Neuronal stem cell (in vitro differentiated cells): ENCODE data around the gene APCDD1.

Experiments used
- DNase-seq: peaks from one replicate; pipeline ENCODE4 v3.0.0-alpha.2; 2013; ENCODE audit warnings: low spot score
- H2AFZ ChIP-seq: one replicate; pipeline ENCODE4 v1.6.1; 2013; ENCODE audit warnings: mild to moderate bottlenecking, low read length, inconsistent platforms
- H2AK5ac ChIP-seq: 2 replicates; pipeline ENCODE4 v1.6.1; 2013; ENCODE audit warnings: low read depth, mild to moderate bottlenecking, inconsistent platforms, low read length, moderate library complexity, mixed read lengths
- H2BK120ac ChIP-seq: 2 replicates; pipeline ENCODE4 v1.6.1; 2013; ENCODE audit warnings: low read depth, mild to moderate bottlenecking, inconsistent platforms, low read length, moderate library complexity, mixed read lengths
- H2BK12ac ChIP-seq: one replicate; pipeline ENCODE4 v1.6.1; 2013; ENCODE audit warnings: low read length, inconsistent platforms
- H2BK15ac ChIP-seq: 2 replicates; pipeline ENCODE4 v1.6.1; 2013; ENCODE audit warnings: mild to moderate bottlenecking, low read length, inconsistent platforms, mixed read lengths
- H2BK5ac ChIP-seq: one replicate; pipeline ENCODE4 v1.6.1; 2013; ENCODE audit warnings: inconsistent platforms, mild to moderate bottlenecking, low read length, moderate library complexity
- H3K14ac ChIP-seq: one replicate; pipeline ENCODE4 v1.6.1; 2013; ENCODE audit warnings: low read length, inconsistent platforms
- H3K18ac ChIP-seq: 2 replicates; pipeline ENCODE4 v1.6.1; 2013; ENCODE audit warnings: low read length, inconsistent platforms
- H3K23ac ChIP-seq: 2 replicates; pipeline ENCODE4 v1.6.1; 2013; ENCODE audit warnings: low read depth, mild to moderate bottlenecking, mixed read lengths, low read length, inconsistent platforms; ENCODE audit not compliant: poor library complexity
- H3K27ac ChIP-seq: replicated peaks from 3 replicates; pipeline ENCODE4 v1.5.1; 2013; ENCODE audit warnings: low read length, inconsistent platforms
- H3K27me3 ChIP-seq, 3 experiments: 2 replicates each; pipeline ENCODE4 v1.6.1; 2013; ENCODE audit warnings: low read length in 3 of 3, mild to moderate bottlenecking in 2 of 3, inconsistent platforms in 1 of 3, low read depth in 1 of 3, mixed read lengths in 1 of 3, moderate library complexity in 1 of 3; ENCODE audit not compliant: control insufficient read depth in 3 of 3, insufficient read depth in 3 of 3
- H3K36me3 ChIP-seq, 2 donors: replicated peaks in 1 of 2; 2 replicates each; pipeline ENCODE4 v1.6.1; 2013; ENCODE audit warnings: low read length in 2 of 2; ENCODE audit not compliant: control insufficient read depth in 2 of 2, insufficient read depth in 2 of 2
- H3K4ac ChIP-seq: 2 replicates; pipeline ENCODE4 v1.6.1; 2013; ENCODE audit warnings: inconsistent platforms, mild to moderate bottlenecking, low read length, moderate library complexity
- H3K4me1 ChIP-seq, 2 donors: 1 replicate in 1 of 2; 2 replicates in 1 of 2; pipeline ENCODE4 v1.6.1; 2013; ENCODE audit warnings: low read length in 2 of 2, low read depth in 1 of 2; ENCODE audit not compliant: control insufficient read depth in 2 of 2, insufficient read depth in 1 of 2
- H3K4me2 ChIP-seq: one replicate; pipeline ENCODE4 v1.6.1; 2013; ENCODE audit warnings: mild to moderate bottlenecking, low read length, inconsistent platforms; ENCODE audit not compliant: insufficient read depth, poor library complexity, severe bottlenecking
- H3K4me3 ChIP-seq, 2 donors: 2 replicates each; pipeline ENCODE4 v1.5.1; 2013; ENCODE audit warnings: low read length in 2 of 2, mild to moderate bottlenecking in 2 of 2, inconsistent platforms in 1 of 2, moderate library complexity in 1 of 2
- H3K79me1 ChIP-seq: one replicate; pipeline ENCODE4 v1.6.1; 2013; ENCODE audit warnings: low read depth, mild to moderate bottlenecking, inconsistent platforms, low read length, moderate library complexity
- H3K9ac ChIP-seq: one replicate; pipeline ENCODE4 v1.6.1; 2013; ENCODE audit warnings: mild to moderate bottlenecking, low read depth, low read length, inconsistent platforms; ENCODE audit not compliant: poor library complexity
- H3K9me3 ChIP-seq, 2 donors: replicated peaks in 1 of 2; 2 replicates each; pipeline versions ENCODE3 to v1.6.1; 2013; ENCODE audit warnings: low read length in 2 of 2, mild to moderate bottlenecking in 2 of 2, inconsistent platforms in 1 of 2, low read depth in 1 of 2, mixed read lengths in 1 of 2, moderate library complexity in 1 of 2; ENCODE audit not compliant: control insufficient read depth in 2 of 2, insufficient read depth in 1 of 2
- H4K8ac ChIP-seq: one replicate; pipeline ENCODE4 v1.6.1; 2013; ENCODE audit warnings: low read depth, mild to moderate bottlenecking, inconsistent platforms, low read length, moderate library complexity
- H4K91ac ChIP-seq: one replicate; pipeline ENCODE4 v1.6.1; 2013; ENCODE audit warnings: low read length, low read depth, mild to moderate bottlenecking, inconsistent platforms; ENCODE audit not compliant: poor library complexity
- WGBS, 2 donors: extraction: QIAGEN DNeasy Blood & Tissue Kit; methylation state at CpG; one replicate each; pipeline ENCODE4 v1.1.7; 2013; ENCODE audit warnings: missing lambda C conversion rate in 2 of 2, mixed read lengths in 1 of 2; ENCODE audit not compliant: insufficient read length in 2 of 2, insufficient replicate concordance in 1 of 2; ENCODE audit errors: extremely low coverage in 2 of 2; 5-methylcytosine and 5-hydroxymethylcytosine counted together

Gene APCDD1

DNA sequence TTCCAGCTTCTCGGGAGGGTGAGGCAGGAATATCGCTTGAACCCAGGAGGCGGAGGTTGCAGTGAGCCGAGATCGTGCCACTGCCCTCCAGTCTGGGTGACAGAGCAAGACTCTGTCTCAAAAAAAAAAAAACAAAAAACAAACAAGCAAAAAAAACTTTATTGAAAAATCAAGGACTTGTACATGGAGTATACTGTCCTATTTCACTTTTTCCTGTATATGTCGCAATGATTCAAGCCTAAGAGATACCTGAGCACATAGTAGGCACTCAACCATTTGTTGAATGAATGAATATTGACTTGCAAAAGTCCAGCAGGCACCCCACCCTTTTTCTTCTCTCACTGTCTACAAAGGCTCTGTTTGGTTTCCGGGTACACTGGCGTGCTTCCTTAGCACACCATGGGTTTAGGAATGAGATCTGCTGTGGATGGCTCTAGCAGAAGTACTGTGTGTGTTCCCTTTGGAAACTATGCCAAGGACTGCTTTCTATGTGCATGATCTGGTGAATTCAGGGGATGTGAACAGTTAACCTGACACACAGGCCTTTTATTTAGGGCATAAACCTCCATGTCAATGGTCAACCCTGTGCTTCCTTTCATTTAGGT lies 6.1 kb downstream of the APCDD1 start:
- no CpG with 5 or more reads among the region's 8 CpGs for WGBS, 2 donors
- Histone ChIP-seq H3K9me3 (no peaks in the 10 kb centered on the region), H3K27me3 (peaks cover 0 to 13% (median 11%) of the 10 kb centered on the region in 3 experiments)

DNA sequence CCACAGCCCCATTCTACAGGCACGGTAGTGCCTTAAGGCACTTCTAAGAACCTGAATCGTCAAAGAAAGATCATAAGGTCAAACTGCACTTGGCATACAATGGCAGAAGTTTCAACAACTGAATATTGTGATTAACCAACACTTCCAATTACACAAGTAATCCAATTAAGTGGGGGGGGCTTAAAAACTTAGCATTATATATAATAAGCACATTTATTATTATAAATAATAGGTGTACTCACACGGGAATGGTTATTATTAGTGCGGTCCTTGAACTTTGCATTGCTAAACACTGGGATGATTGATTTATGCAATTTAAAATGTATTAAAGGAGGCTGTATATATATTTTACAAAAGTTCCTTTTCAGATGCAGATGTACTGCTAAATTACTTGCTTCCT lies 7.6 kb downstream of the APCDD1 start:
- H2BK12ac ChIP-seq = no peak overlapping the region
- WGBS, 2 donors = no CpG with 5 or more reads among the region's 4 CpGs
- no peak overlapping the region for H3K4me2 ChIP-seq
- no peaks in the 10 kb centered on the region for H3K36me3 ChIP-seq
- H2AK5ac ChIP-seq = no peak overlapping the region
- no peak overlapping the region for H2AFZ ChIP-seq
- H2BK5ac ChIP-seq = no peak overlapping the region
- H3K27ac ChIP-seq = no peak overlapping the region
- H3K23ac ChIP-seq = no peak overlapping the region
- H3K18ac ChIP-seq = no peak overlapping the region
- no peaks in the 10 kb centered on the region for H3K9me3 ChIP-seq
- no peak overlapping the region for H3K9ac ChIP-seq
- no peaks in the 10 kb centered on the region for H3K4me1 ChIP-seq
- DNase-seq = no peak
- H3K4me3 ChIP-seq = no peak overlapping the region
- no peak overlapping the region for H4K8ac ChIP-seq
- H3K79me1 ChIP-seq = no peaks in the 10 kb centered on the region
- no peak overlapping the region for H2BK15ac ChIP-seq
- no peak overlapping the region for H4K91ac ChIP-seq
- no peak overlapping the region for H3K14ac ChIP-seq
- no peak overlapping the region for H3K4ac ChIP-seq
- H2BK120ac ChIP-seq = no peak overlapping the region
- H3K27me3 ChIP-seq = no peaks in the 10 kb centered on the region

More for the DNA sequence above, 6.1 kb downstream of the APCDD1 start:
- H3K4me2 ChIP-seq = no peak overlapping the region
- no peaks in the 10 kb centered on the region for H3K79me1 ChIP-seq
- H3K4me3 ChIP-seq = no peak overlapping the region
- H4K91ac ChIP-seq = no peak overlapping the region
- H2AK5ac ChIP-seq = no peak overlapping the region
- H2BK5ac ChIP-seq = no peak overlapping the region
- H3K18ac ChIP-seq = no peak overlapping the region
- no peaks in the 10 kb centered on the region for H3K36me3 ChIP-seq
- no peak overlapping the region for H3K27ac ChIP-seq
- H3K23ac ChIP-seq = no peak overlapping the region
- H3K4me1 ChIP-seq = peaks cover 2 to 7% of the 10 kb centered on the region in 2 donors
- no peak overlapping the region for H2BK120ac ChIP-seq
- no peak for DNase-seq
- no peak overlapping the region for H3K14ac ChIP-seq
- no peak overlapping the region for H4K8ac ChIP-seq
- H3K9ac ChIP-seq = no peak overlapping the region
- no peak overlapping the region for H3K4ac ChIP-seq
- H2BK15ac ChIP-seq = no peak overlapping the region
- H2AFZ ChIP-seq = no peak overlapping the region
- no peak overlapping the region for H2BK12ac ChIP-seq

DNA sequence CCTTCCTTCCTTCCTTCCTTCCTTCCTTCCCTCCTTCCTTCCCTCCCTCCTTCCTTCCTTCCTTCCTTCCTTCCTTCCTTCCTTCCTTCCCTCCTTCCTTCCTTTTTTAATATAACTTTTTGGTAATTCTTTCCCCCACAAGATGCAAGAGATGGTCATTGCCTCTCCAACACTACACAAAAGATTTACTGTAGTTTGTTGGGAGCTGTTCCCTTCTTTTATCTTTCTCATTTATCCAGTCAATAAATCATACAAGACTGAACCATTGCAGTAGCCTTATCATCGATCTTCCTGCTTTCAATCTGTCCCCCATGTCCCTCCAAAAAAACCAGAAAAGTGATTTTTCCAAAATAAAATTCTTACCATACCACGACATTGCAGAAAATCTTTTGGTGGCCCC lies 8.2 kb downstream of the APCDD1 start:
- Histone ChIP-seq H4K8ac (no peak overlapping the region), H3K23ac (no peak overlapping the region), H3K79me1 (no peaks in the 10 kb centered on the region), H3K18ac (no peak overlapping the region), H3K4me3 (no peak overlapping the region), H2BK5ac (no peak overlapping the region), H3K9me3 (no peaks in the 10 kb centered on the region), H3K27ac (no peak overlapping the region), H3K36me3 (no peaks in the 10 kb centered on the region), H3K27me3 (no peaks in the 10 kb centered on the region), H3K9ac (no peak overlapping the region), H2AK5ac (no peak overlapping the region), H2BK120ac (no peak overlapping the region), H3K4ac (no peak overlapping the region), H4K91ac (no peak overlapping the region), H3K4me2 (no peak overlapping the region), H2BK12ac (no peak overlapping the region), H3K4me1 (no peaks in the 10 kb centered on the region), H2AFZ (no peak overlapping the region), H2BK15ac (no peak overlapping the region), H3K14ac (no peak overlapping the region)
- no peak for DNase-seq
- no CpG with 5 or more reads among the region's 2 CpGs for WGBS, 2 donors

DNA sequence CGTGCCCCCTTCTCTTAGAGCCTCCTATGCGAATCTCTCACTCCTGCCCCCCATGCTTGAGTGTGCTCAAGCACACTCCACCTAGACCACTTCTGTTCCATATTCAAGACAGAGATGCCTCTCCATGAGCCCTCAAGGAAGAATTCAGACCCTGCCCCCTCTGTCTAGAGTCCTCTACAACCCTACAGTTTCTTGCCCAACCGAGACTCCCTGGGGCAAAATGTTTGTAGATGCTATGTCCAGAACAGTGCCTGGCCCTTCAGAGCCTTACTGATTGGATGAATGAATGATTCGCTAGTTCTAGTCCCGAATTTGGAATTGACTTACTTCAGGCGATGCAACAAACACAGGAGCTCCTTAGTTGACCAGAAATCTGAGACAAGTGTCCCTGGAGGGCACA lies 8.7 kb downstream of the APCDD1 start:
- no peak for DNase-seq
- no peak overlapping the region for H3K9ac ChIP-seq
- H3K4me3 ChIP-seq = no peak overlapping the region
- H3K4me2 ChIP-seq = no peak overlapping the region
- H2AK5ac ChIP-seq = no peak overlapping the region
- no peak overlapping the region for H3K18ac ChIP-seq
- no peaks in the 10 kb centered on the region for H3K4me1 ChIP-seq
- H4K8ac ChIP-seq = no peak overlapping the region
- H3K27ac ChIP-seq = no peak overlapping the region
- H3K14ac ChIP-seq = no peak overlapping the region
- H2BK15ac ChIP-seq = no peak overlapping the region
- no peak overlapping the region for H3K4ac ChIP-seq
- no CpG with 5 or more reads among the region's 6 CpGs for WGBS, 2 donors
- no peaks in the 10 kb centered on the region for H3K36me3 ChIP-seq
- H3K23ac ChIP-seq = no peak overlapping the region
- H2BK5ac ChIP-seq = no peak overlapping the region
- H2BK120ac ChIP-seq = no peak overlapping the region
- no peaks in the 10 kb centered on the region for H3K79me1 ChIP-seq
- no peak overlapping the region for H4K91ac ChIP-seq
- no peaks in the 10 kb centered on the region for H3K9me3 ChIP-seq
- H3K27me3 ChIP-seq = no peaks in the 10 kb centered on the region
- H2AFZ ChIP-seq = no peak overlapping the region
- H2BK12ac ChIP-seq = no peak overlapping the region
